ENCODE results near the gene DCDC2C. TPM values are rescaled to one million over a fixed set of nuclear protein-coding genes. Genes with fewer than 3 reads are reported as not detected.

Gene DCDC2C
- total RNA-seq, 4 donors from 2014 or later = 0.19 to 4.0 TPM; not detected in 2

- no peak overlapping the region for H3K4me3 ChIP-seq
- WGBS, 2 donors (ENCODE audit: low coverage in 1 of 2) = 35 to 41% methylated on average over 16 to 24 of the region's 24 CpGs
- H3K27ac ChIP-seq = no peak overlapping the region
- H3K27me3 ChIP-seq = peaks cover 6% of the 10 kb centered on the region
- no peaks in the 10 kb centered on the region for H3K36me3 ChIP-seq
- H3K4me1 ChIP-seq = no peaks in the 10 kb centered on the region
- ATAC-seq = no peak
- no peak for TF ChIP-seq EP300 (IDR thresholded peaks at IDR 0.05)
- no peak for TF ChIP-seq POLR2A (IDR thresholded peaks at IDR 0.05)
- no peak for TF ChIP-seq POLR2AphosphoS5 (IDR thresholded peaks at IDR 0.05)
- no peak for TF ChIP-seq CTCF (IDR thresholded peaks at IDR 0.05)
- no peaks in the 10 kb centered on the region for H3K9me3 ChIP-seq
These were observed 182.6 kb downstream of the DCDC2C start for GRCh38 chr2:3885629-3886628.

GRCh38 chr2:3895021-3895420 lies 191.6 kb downstream of the DCDC2C start:
- H3K9me3 ChIP-seq = no peaks in the 10 kb centered on the region
- peaks cover 6% of the 10 kb centered on the region for H3K27me3 ChIP-seq
- no peak for ATAC-seq
- no peak overlapping the region for H3K4me3 ChIP-seq
- H3K27ac ChIP-seq = no peak overlapping the region
- no peak for TF ChIP-seq POLR2A (IDR thresholded peaks at IDR 0.05)
- H3K4me1 ChIP-seq = no peaks in the 10 kb centered on the region
- no peaks in the 10 kb centered on the region for H3K36me3 ChIP-seq
- no CpG with 5 or more reads among the region's 2 CpGs for WGBS, 2 donors (ENCODE audit: low coverage in 1 of 2)

Other genes starting within 250 kb of the DCDC2C start
- 100 to 1,000 TPM in 1 of 4 donors, 10 to 100 TPM in 3; 61.9 to 106 (median 82.9) TPM for gene ADI1, start 184.0 kb upstream of the DCDC2C start, total RNA-seq
- gene RNASEH1, start 145.2 kb upstream of the DCDC2C start, total RNA-seq = 10 to 100 TPM; 28.1 to 46.2 (median 34.0) TPM
- 1,000 to 10,000 TPM; 1,117 to 3,164 (median 3,050) TPM for gene RPS7, start 128.3 kb upstream of the DCDC2C start, total RNA-seq
- 1 to 10 TPM in 3 of 4 donors, under 1 TPM in 1; 0.57 to 5.0 (median 3.1) TPM for gene COLEC11, start 108.5 kb upstream of the DCDC2C start, total RNA-seq
- gene ALLC, start 45.4 kb upstream of the DCDC2C start, total RNA-seq = not detected